ENCODE data around the gene SLC7A7. TPM values are rescaled to one million over a fixed set of nuclear protein-coding genes. Genes with fewer than 3 reads are reported as not detected.

The SLC7A7 gene
- total and polyA plus RNA-seq, 2 of the 13 experiments (the other 11 are each of a cell fraction or from before 2014, with no cell fraction given): 0.13 to 0.63 TPM

DNA sequence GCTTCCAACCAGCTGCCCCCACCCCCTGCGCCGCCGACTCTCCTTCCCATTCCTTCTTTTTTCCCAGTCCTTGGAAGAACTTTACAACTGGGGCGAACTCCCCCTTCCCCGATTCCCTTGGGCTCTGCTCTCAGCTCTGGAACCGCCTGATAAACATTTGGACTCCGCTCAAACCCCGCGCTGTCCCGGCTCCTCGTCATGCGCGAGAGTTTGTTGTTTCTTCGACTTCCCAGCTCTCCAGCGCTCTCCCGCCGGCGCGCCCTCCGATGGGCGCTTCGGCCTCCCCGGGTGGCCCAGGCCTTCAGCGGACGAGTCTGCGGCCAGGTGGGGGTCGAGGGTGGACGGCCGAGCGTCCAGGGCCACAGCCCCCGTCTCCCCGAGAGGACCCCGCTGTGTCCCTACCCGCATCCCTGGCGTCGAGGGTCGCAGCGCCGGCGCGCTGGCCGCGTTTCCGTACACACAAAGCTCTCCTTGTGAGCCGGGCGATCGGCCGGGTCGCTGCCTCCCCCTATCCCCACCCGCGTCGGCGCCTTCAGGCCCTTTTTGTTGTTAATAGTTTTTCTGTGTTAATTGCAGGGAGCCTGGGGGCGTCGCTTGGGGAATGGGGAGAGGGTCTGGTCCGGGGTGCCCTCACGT, 22.0 kb upstream of the SLC7A7 start:
- peak; percentile 74 for ATAC-seq
- peak; percentile 68 for DNase-seq (ENCODE audit: low spot score)
- CTCF ChIA-PET (ENCODE audit: low intra/inter-chr PET ratio, low total read pairs): interaction anchor here (2.4 to 2.6 kb wide), 2 partner anchors 16 to 280 kb away, joined by 10 read pairs; no protein-coding TSS in a partner anchor
- Histone ChIP-seq H3K79me2 (ENCODE audit: insufficient read depth, low read length) (no peaks in the 10 kb centered on the region), H3K9me3 (ENCODE audit: low read length) (no peaks in the 10 kb centered on the region), H3K9ac (ENCODE audit: insufficient read depth, low read depth, low read length) (peak overlapping the region; percentile 73), H4K20me1 (ENCODE audit: insufficient read depth, low read length) (no peaks in the 10 kb centered on the region), H2AFZ (ENCODE audit: low read length) (peak overlapping the region; percentile 4), H3K36me3 (replicated peaks in 1 of 2; ENCODE audit: control insufficient read depth in 1 of 2, insufficient read depth in 2 of 2, low read length in 2 of 2) (peaks cover 9 to 14% of the 10 kb centered on the region in 2 experiments), H3K4me3 (replicated peaks in 1 of 3; ENCODE audit: insufficient read depth in 1 of 3, low read depth in 2 of 3, low read length in 3 of 3) (peak overlapping the region; percentile 55 to 71 (median 57)), H3K4me1 (ENCODE audit: insufficient read depth, low read length) (peaks cover 41% of the 10 kb centered on the region), H3K4me2 (ENCODE audit: low read depth, low read length) (peak overlapping the region; percentile 79), H3K27ac (ENCODE audit: extremely low read length, insufficient read depth, low read length) (no peak overlapping the region), H3K27me3 (ENCODE audit: control insufficient read depth in 1 of 2, insufficient read depth in 2 of 2, low read length in 2 of 2) (no peaks in the 10 kb centered on the region)
- in situ Hi-C loops (cut with HindIII; ENCODE audit: extremely low pct_ligation_motif_present, low pct_unique_long_range_greater_than_20kb): no loop called here
- 28% methylated on average over 57 of the region's 57 CpGs for WGBS (ENCODE audit: low lambda C conversion rate)
- peak; percentile 36 for FAIRE-seq
- POLR2A ChIA-PET: interaction anchor here (0.9 to 3.7 kb wide), 16 partner anchors 9 to 1434 kb away, joined by 3 to 27 read pairs (median 6); partner anchors contain the start of genes ACIN1, C14orf119, DAD1 and LRP10
- intact Hi-C loops (cut with micrococcal nuclease; ENCODE audit: unreplicated experiment): loop anchor here (2.0 kb wide), 1 partner anchor 16 kb away; no protein-coding TSS in a partner anchor
- no TSS peak for BruUV-seq (replicated peaks)
- TF ChIP-seq ZFP90 (CRISPR knock-in tag; IDR thresholded peaks at IDR 0.05; ENCODE audit: borderline replicate concordance) (peak; percentile 15), ZNF235 (CRISPR knock-in tag; IDR thresholded peaks at IDR 0.05; ENCODE audit: borderline replicate concordance) (no peak), ZNF234 (CRISPR knock-in tag; conservative IDR thresholded peaks at IDR 0.05) (no peak), ELF3 (CRISPR knock-in tag; IDR thresholded peaks at IDR 0.05) (peak; percentile 19; the same call in 1 of the 2 replicates), ZNF232 (CRISPR knock-in tag; IDR thresholded peaks at IDR 0.05; ENCODE audit: borderline replicate concordance) (no peak), SIN3B (IDR thresholded peaks at IDR 0.05; ENCODE audit: low read length) (no peak), RARG (CRISPR knock-in tag; IDR thresholded peaks at IDR 0.05; ENCODE audit: low read depth) (no peak), EED (CRISPR knock-in tag; IDR thresholded peaks at IDR 0.05) (no peak), TOPORS (CRISPR knock-in tag; IDR thresholded peaks at IDR 0.05) (no peak), MXD4 (CRISPR knock-in tag; IDR thresholded peaks at IDR 0.05) (peak; percentile 68), FOXM1 (CRISPR knock-in tag; IDR thresholded peaks at IDR 0.05) (no peak), ZFY (CRISPR knock-in tag; IDR thresholded peaks at IDR 0.05) (peak; percentile 81), NR2F6 (IDR thresholded peaks at IDR 0.05) (no peak), NR2F6 (CRISPR knock-in tag; IDR thresholded peaks at IDR 0.05) (peak; percentile 37), BATF2 (CRISPR knock-in tag; IDR thresholded peaks at IDR 0.05) (peak; percentile 70; the same call in 1 of the 2 replicates), HNRNPH1 (optimal IDR thresholded peaks at IDR 0.05; ENCODE audit: low read depth, low read length) (no peak), ZNF24 (IDR thresholded peaks at IDR 0.05) (no peak), JUN (CRISPR knock-in tag; IDR thresholded peaks at IDR 0.05) (0 out of 2 replicates have a peak, but pooled peaks have one; percentile 64), FOXA3 (CRISPR knock-in tag; IDR thresholded peaks at IDR 0.05) (no peak), PCBP1 (IDR thresholded peaks at IDR 0.05; ENCODE audit: borderline replicate concordance, low read depth, low read length) (0 out of 2 replicates have a peak, but pooled peaks have one; percentile 25), ZNF605 (CRISPR knock-in tag; IDR thresholded peaks at IDR 0.05) (peak; percentile 95), ZNF260 (CRISPR knock-in tag; IDR thresholded peaks at IDR 0.05; ENCODE audit: borderline replicate concordance, low read depth) (no peak), SOX5 (CRISPR knock-in tag; IDR thresholded peaks at IDR 0.05; ENCODE audit: borderline replicate concordance) (no peak), ZNF296 (CRISPR knock-in tag; conservative IDR thresholded peaks at IDR 0.05) (peak; percentile 9; the same call in 1 of the 2 replicates)
- TF ChIP-seq, protein P1, sequence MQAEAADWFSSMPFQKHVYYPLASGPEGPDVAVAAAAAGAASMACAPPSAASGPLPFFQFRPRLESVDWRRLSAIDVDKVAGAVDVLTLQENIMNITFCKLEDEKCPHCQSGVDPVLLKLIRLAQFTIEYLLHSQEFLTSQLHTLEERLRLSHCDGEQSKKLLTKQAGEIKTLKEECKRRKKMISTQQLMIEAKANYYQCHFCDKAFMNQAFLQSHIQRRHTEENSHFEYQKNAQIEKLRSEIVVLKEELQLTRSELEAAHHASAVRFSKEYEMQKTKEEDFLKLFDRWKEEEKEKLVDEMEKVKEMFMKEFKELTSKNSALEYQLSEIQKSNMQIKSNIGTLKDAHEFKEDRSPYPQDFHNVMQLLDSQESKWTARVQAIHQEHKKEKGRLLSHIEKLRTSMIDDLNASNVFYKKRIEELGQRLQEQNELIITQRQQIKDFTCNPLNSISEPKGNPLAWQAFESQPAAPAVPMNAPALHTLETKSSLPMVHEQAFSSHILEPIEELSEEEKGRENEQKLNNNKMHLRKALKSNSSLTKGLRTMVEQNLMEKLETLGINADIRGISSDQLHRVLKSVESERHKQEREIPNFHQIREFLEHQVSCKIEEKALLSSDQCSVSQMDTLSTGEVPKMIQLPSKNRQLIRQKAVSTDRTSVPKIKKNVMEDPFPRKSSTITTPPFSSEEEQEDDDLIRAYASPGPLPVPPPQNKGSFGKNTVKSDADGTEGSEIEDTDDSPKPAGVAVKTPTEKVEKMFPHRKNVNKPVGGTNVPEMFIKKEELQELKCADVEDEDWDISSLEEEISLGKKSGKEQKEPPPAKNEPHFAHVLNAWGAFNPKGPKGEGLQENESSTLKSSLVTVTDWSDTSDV (CRISPR knock-in tag; IDR thresholded peaks at IDR 0.05): no peak

Measured in HepG2 (cell line).